Suprapubic skin (tissue), 4 donors: ENCODE results near the gene TSPAN17.

Experiments used
- EP300 ChIP-seq: sonication (generic); formaldehyde crosslinking; IDR thresholded peaks from one replicate; pipeline ENCODE4 v1.6.1; 2017; ENCODE audit warnings: antibody characterized with exemption
- POLR2A ChIP-seq, 2 donors: fragments of 450-650 bp; IDR thresholded peaks; one replicate each; pipeline ENCODE4 v1.6.1; 2017; ENCODE audit warnings: antibody characterized with exemption in 2 of 2, mild to moderate bottlenecking in 2 of 2, moderate library complexity in 2 of 2
- POLR2AphosphoS5 ChIP-seq, 3 donors: sonication (generic); formaldehyde crosslinking; IDR thresholded peaks; one replicate each; pipeline ENCODE4 v1.6.1; 2017; ENCODE audit warnings: antibody characterized with exemption in 3 of 3
- TF ChIP-seq, protein P1 (sequence below), 2 donors: fragments of 200-600 bp in 1 of 2; fragments of 450-650 bp in 1 of 2; sonication (generic) in 1 of 2; IDR thresholded peaks; one replicate each; pipeline ENCODE4 v1.5.1; 2016 to 2019; ENCODE audit warnings: antibody characterized with exemption in 2 of 2, mild to moderate bottlenecking in 1 of 2, moderate library complexity in 1 of 2

DNA sequence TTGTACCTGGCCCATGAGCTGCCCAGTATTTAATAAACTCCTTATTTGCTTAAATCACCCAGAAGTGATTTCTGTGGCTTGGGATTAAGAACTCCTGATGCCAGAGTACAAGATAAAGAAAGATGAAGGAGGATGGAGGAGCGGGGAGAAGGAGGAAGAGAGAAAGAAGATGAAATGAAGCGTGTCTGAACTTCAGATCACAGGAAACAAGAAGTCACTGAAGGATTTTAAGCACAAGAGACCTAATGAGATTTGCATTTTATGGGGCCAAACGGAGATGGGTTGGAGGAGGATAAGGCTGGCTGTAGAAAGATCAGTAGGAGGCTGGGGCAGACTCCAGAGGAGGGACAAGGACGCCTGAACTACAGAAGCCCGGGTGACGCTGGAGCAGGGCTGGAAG lies 13.7 kb upstream of the TSPAN17 start:
- TF ChIP-seq, protein P1, sequence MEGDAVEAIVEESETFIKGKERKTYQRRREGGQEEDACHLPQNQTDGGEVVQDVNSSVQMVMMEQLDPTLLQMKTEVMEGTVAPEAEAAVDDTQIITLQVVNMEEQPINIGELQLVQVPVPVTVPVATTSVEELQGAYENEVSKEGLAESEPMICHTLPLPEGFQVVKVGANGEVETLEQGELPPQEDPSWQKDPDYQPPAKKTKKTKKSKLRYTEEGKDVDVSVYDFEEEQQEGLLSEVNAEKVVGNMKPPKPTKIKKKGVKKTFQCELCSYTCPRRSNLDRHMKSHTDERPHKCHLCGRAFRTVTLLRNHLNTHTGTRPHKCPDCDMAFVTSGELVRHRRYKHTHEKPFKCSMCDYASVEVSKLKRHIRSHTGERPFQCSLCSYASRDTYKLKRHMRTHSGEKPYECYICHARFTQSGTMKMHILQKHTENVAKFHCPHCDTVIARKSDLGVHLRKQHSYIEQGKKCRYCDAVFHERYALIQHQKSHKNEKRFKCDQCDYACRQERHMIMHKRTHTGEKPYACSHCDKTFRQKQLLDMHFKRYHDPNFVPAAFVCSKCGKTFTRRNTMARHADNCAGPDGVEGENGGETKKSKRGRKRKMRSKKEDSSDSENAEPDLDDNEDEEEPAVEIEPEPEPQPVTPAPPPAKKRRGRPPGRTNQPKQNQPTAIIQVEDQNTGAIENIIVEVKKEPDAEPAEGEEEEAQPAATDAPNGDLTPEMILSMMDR (IDR thresholded peaks at IDR 0.05): no peak
- TF ChIP-seq POLR2A (IDR thresholded peaks at IDR 0.05) (no peak), POLR2AphosphoS5 (IDR thresholded peaks at IDR 0.05) (no peak), EP300 (no peak)
